HG03139 (cell line): Measurements from ENCODE around the gene CATSPER1.

Source experiments
- ATAC-seq: cut with Tn5 transposase; IDR thresholded peaks from one replicate; pipeline ENCODE4 v1.9.1; 2021; ENCODE audit not compliant: unreplicated experiment

CATSPER1 gene

DNA sequence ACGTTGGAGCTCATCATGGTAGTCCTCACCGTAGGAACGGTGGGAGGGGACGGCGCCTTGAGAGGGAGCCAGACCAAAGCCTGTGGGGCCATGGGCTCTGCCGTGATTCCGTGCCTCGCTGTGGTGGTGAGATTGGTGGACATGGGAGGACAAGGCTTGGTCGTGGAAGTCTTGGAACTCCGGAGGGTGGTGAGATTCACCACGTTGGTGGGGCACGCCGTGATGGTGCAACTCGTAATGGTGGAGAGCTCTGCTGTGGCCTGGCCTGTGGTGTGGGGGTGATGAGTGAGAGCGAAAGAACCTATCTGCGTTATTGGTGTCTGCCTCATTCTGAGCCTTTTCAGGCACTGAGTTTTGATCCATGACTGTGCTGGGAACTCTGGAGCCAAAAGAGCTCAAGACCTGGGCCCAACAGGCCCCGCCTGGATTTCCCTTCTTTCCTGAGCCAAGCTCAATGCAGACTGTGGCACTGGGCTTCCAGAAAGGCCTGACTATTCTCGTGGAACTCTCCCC is at the start of gene CATSPER1:
Gene CATSPER1 (minus strand): TSS at position 463 of the 513 bp plus-strand sequence. CDS start 100 bp downstream, at position 363.
- ATAC-seq = no peak

- ATAC-seq = no peak
Observed at GRCh38 chr11:66075273-66075672, 49.0 kb upstream of the CATSPER1 start.

DNA sequence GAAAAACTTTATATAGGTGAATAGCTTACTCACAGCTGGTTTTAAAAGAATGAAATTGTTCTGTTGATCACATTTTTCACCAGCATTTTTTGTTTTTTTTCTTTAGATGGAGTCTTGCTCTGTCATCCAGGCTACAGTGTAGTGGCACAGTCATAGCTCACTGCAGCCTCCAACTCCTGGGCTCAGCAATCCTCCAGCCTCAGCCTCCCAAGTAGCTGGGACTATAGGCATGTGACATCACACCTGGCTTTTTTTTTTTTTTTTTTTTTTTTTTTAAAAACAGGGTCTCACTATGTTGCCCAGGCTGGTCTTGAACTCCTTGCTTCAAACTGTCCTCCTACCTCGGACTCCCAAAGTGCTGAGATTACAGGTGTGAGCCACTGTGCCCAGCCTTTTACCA is 47.4 kb upstream of the CATSPER1 start:
- ATAC-seq = no peak

DNA sequence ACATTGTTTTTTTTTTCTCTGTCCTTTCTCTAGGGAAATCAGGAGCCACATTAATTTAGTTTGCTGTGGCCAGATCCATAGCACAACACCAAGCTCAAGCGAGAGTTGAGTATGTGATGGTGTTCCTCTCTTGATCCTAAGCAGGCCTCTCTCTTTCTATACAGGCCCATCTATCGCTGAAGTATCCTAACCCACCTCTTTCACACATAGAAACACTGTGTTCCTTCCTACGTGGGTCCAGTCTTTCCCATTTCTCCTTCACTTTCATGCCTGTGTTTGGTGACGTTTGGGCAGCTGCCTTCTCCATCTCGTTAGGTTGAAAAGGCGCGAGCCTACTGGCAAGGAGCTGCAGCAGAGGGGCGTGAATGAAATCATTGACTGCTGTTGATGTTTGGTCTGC is 46.2 kb upstream of the CATSPER1 start:
- no peak for ATAC-seq

DNA sequence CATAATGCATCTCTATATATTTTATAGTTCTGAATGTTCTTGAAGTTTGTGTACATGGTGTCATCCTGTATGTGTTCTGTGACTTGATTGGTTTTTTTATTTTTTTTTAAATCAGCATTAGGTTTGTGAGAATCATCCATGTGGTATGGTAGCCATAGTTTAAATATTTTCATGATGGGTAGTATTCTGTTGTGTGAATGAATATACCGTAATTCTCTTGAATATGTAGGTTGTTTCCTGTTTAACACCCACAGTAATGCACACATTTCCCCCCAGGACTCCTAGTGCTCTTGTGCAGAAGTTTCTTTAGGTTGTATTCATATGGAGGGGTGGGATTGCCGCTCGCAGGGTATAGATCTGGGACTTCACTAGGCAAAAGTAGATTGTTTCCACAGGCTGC is 45.8 kb upstream of the CATSPER1 start:
- ATAC-seq = no peak

- no peak for ATAC-seq
Observed at GRCh38 chr11:66071381-66071801, 45.1 kb upstream of the CATSPER1 start.

DNA sequence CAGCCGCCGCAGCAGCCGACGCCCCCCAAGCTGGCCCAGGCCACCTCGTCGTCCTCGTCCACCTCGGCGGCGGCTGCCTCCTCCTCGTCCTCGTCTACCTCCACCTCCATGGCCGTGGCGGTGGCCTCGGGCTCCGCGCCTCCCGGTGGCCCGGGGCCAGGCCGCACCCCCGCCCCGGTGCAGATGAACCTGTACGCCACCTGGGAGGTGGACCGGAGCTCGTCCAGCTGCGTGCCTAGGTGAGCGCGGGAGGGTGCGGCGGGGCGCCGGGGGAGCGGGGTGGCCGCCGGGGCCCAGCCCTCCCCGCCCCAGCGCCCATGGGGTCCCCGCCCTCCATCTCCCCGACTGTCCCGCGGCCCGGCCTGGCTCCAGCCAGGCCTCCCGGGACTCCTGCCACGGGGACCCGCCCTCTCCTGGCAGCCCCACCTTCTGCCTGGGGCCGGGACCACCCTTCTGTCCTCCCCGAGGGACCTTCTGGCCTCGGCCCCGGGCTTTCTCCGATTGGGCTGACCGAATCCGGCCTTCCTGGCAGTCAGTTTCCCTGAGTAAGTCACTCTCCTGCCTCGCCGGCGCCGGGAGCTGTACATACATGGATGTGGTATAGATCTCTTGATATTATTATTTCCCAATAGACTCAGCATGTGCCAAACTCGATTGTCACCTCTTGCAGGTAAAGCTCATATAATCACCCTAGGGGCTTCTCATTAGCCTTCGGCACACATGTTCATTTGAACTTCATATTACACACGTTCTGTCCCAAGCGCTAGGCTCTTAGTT is 44.5 kb upstream of the CATSPER1 start:
- no peak for ATAC-seq

DNA sequence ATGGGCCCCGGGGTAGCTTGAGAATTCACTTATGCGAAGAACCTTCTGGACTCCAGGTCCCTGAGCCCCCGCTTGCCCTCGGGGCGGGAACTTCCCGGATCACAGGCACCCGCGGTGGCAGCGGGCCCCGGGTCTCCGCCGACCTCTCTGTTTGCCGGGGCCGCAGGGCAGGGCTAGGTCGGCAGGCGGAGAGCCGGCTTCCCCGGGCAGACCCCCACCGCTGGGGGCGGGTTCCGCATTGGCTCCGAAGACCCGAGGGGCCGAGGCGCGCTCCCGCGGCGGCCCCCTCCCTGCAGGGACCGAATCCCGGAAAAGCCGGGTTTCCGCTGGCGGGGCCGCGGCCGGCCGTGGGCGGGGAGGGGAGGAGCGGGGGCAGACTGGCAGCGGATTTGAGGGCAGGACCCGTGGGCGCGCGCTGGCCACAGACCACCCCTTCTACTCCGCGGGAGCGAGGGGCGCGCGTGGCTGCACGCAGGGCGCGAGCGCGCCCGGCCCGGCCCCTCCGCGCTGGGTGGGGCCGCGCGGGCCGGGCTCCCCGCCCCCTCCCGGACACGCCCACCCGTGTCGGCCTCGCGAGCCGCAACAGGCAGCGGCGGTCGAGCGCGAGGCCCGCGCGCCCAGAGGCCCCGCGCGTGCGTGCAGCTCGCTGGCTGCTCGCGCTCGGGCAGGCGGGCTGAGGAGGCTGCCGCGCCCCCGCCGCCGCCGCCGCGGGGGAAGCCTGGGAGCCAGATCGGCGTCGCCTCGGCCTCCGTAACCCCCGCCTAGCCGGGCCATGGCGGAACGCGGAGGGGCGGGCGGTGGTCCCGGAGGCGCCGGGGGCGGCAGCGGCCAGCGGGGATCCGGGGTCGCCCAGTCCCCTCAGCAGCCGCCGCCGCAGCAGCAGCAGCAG is 43.7 kb upstream of the CATSPER1 start, which contains the start of gene PACS1:
Gene PACS1 (plus strand): TSS at position 558 of the 889 bp plus-strand sequence. CDS start 215 bp downstream, at position 773.
- peak; percentile 47 for ATAC-seq

DNA sequence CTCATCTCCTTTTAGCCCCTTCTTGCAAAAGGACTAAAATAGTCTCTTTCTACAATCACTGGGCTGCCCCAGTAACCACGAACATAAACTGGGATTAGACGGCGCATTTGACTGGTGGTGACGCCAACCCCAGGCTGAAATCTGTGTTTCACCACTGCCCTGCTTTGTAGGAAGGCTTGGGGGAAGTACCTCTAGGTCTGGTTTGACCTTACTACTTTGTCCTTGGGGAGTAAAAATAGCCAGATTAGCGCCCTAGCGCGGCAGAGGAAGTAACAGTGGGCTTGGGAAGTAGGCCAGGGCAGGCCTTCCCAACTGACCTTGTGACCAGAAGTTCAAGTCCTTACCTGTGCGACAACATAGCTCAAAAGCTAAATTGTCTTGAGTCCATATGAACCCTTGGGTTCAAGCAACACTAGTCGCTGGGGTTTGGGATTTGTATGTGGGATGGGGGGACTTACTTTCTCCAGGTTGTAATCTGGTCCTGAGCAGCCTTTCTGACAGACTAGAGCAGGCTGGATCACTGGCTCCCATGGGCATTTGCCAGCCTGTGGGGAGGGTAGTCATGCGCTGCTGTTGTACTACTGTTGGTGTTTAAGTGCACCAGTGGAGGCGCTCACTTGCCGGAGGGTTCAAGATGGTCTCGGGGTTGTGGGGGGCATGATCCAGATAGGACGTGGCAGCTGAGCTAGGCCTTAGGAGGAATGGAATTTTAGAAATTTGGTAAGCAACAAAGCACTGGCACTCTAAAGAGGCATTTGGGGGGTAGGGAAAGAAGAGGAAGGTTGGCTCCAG is 42.8 kb upstream of the CATSPER1 start:
- ATAC-seq = no peak

GRCh38 chr11:66068154-66068821 is 42.0 kb upstream of the CATSPER1 start:
- no peak for ATAC-seq

DNA sequence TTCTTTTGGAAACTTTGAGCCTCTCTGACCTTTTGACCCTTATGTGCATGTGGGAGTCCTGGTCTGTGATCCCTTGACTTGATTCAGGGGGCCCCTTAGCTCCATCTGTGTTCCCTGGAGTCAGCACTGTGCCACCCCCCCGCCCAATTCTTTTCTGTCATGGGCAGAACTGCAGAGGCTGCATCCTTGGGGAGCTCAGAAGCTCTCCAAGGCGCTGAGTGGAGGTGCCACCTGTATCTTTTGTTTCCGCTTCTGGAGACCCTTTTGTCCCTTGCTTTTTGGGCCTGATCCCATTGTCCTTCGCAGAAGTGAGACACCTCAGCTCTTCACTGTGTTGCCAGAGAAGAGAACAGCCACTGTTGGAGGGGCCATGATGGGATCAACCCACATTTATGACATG is 41.4 kb upstream of the CATSPER1 start:
- no peak for ATAC-seq

- ATAC-seq = no peak
Observed at GRCh38 chr11:66066751-66067150, 40.5 kb upstream of the CATSPER1 start.

- ATAC-seq = no peak
Observed at GRCh38 chr11:66064571-66064970, 38.3 kb upstream of the CATSPER1 start.

- no peak for ATAC-seq
Observed at GRCh38 chr11:66063900-66064299, 37.6 kb upstream of the CATSPER1 start.

DNA sequence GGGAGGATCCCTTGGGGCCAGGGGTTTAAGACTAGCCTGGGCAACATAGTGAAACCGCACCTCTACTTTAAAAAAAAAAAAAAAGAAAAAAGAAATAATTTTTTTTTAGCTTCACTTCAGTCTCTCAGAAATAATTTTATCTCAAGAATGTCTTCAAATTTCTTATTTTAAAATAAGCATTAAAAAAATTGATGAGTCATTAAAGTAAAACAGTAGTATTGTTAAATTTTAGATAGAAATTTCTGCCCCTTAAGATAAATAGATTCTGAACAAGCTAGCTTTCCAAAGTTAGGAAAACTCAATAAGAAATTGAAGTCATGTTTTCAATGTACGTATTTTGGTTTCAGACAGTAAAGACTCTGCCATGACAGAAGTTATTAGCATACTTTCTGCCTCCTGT is 36.1 kb upstream of the CATSPER1 start:
- ATAC-seq = no peak

- ATAC-seq = no peak
Observed at GRCh38 chr11:66061268-66061667, 35.0 kb upstream of the CATSPER1 start.

- no peak for ATAC-seq
Observed at GRCh38 chr11:66059966-66060680, 33.8 kb upstream of the CATSPER1 start.

- no peak for ATAC-seq
Observed at GRCh38 chr11:66056501-66056900, 30.2 kb upstream of the CATSPER1 start.

- ATAC-seq = no peak
Observed at GRCh38 chr11:66055021-66055420, 28.7 kb upstream of the CATSPER1 start.

- ATAC-seq = no peak
Observed at GRCh38 chr11:66052664-66052982, 26.3 kb upstream of the CATSPER1 start.
